ENCODE measurements around the gene TAF3.

The TAF3 gene

GRCh38 chr10:7887174-7887816 lies 69.0 kb downstream of the TAF3 start:
- no peak for DNase-seq

GRCh38 chr10:7889947-7890542 lies 71.7 kb downstream of the TAF3 start:
- DNase-seq: no peak

GRCh38 chr10:7890781-7891180 lies 72.5 kb downstream of the TAF3 start:
- no peak for DNase-seq

- DNase-seq: no peak
These were observed 73.3 kb downstream of the TAF3 start for GRCh38 chr10:7891634-7892033.

- no peak for DNase-seq
These were observed 73.8 kb downstream of the TAF3 start for GRCh38 chr10:7892146-7892545.

- DNase-seq: no peak
These were observed 77.4 kb downstream of the TAF3 start for GRCh38 chr10:7895699-7896090.

GRCh38 chr10:7896297-7896696 lies 78.0 kb downstream of the TAF3 start:
- DNase-seq: no peak

- DNase-seq: no peak
These were observed 83.0 kb downstream of the TAF3 start for GRCh38 chr10:7901256-7901655.

GRCh38 chr10:7902413-7902812 lies 84.1 kb downstream of the TAF3 start:
- no peak for DNase-seq

- DNase-seq: no peak
These were observed 85.5 kb downstream of the TAF3 start for GRCh38 chr10:7903851-7904250.

- no peak for DNase-seq
These were observed 87.8 kb downstream of the TAF3 start for GRCh38 chr10:7906128-7906527.

GRCh38 chr10:7908541-7909210 lies 90.4 kb downstream of the TAF3 start:
- DNase-seq: no peak

- DNase-seq: no peak
These were observed 95.0 kb downstream of the TAF3 start for GRCh38 chr10:7913126-7913872.

GRCh38 chr10:7915923-7916536 lies 97.7 kb downstream of the TAF3 start:
- DNase-seq: no peak

GRCh38 chr10:7917736-7918135 lies 99.4 kb downstream of the TAF3 start:
- DNase-seq: no peak

GRCh38 chr10:7922707-7923106 lies 104.4 kb downstream of the TAF3 start:
- DNase-seq: no peak

GRCh38 chr10:7928536-7928935 lies 110.2 kb downstream of the TAF3 start:
- DNase-seq: no peak

- DNase-seq: no peak
These were observed 114.2 kb downstream of the TAF3 start for GRCh38 chr10:7932301-7933036.

GRCh38 chr10:7933262-7933661 lies 115.0 kb downstream of the TAF3 start:
- no peak for DNase-seq

GRCh38 chr10:7933757-7934156 lies 115.5 kb downstream of the TAF3 start:
- DNase-seq: no peak

- DNase-seq: no peak
These were observed 119.1 kb downstream of the TAF3 start for GRCh38 chr10:7937315-7937945.

- DNase-seq: no peak
These were observed 123.3 kb downstream of the TAF3 start for GRCh38 chr10:7941576-7941975.
